Urinary bladder (tissue), 4 donors: Measurements from ENCODE around the gene NENF. TPM values are rescaled to one million over a fixed set of nuclear protein-coding genes. Genes with fewer than 3 reads are reported as not detected.
A peak's percentile ranks its signal among the peaks of the same experiment; 100 is the strongest.

Experiments used
- DNase-seq: peaks from one replicate; pipeline ENCODE4 v3.0.0-alpha.2; 2015; ENCODE audit errors: extremely low spot score
- H3K27ac ChIP-seq: one replicate; pipeline ENCODE4 v1.5.1; 2013; ENCODE audit warnings: low read depth, mild to moderate bottlenecking, moderate library complexity
- H3K36me3 ChIP-seq: one replicate; pipeline ENCODE4 v1.6.1; 2013; ENCODE audit warnings: mild to moderate bottlenecking, moderate library complexity; ENCODE audit not compliant: insufficient read depth
- H3K4me1 ChIP-seq: one replicate; pipeline ENCODE4 v1.6.1; 2013; ENCODE audit warnings: mild to moderate bottlenecking, moderate library complexity; ENCODE audit not compliant: insufficient read depth
- H3K4me3 ChIP-seq: one replicate; pipeline ENCODE4 v1.5.1; 2013; ENCODE audit warnings: low read depth, low read length
- WGBS: extraction: QIAGEN DNeasy Blood & Tissue Kit; methylation state at CpG from one replicate; pipeline ENCODE4 v1.1.7; 2013; 5-methylcytosine and 5-hydroxymethylcytosine counted together
- polyA plus RNA-seq: library from polyadenylated mRNA; stranded (reverse); fragments of 200-250 nt; gene quantifications from one replicate; pipeline ENCODE4 v1.2.3, GENCODE V29; 2013
- total RNA-seq: library from RNA; depleted of rRNA; stranded (reverse); fragments of >200 nt; gene quantifications from one replicate; pipeline ENCODE4 v1.2.3, GENCODE V29; 2014
- donor health status: healthy with polysubstance abuse.
- donor health status: healthy.

Gene NENF
- total and polyA plus RNA-seq, 2 donors: 42.5 to 75.2 TPM

DNA sequence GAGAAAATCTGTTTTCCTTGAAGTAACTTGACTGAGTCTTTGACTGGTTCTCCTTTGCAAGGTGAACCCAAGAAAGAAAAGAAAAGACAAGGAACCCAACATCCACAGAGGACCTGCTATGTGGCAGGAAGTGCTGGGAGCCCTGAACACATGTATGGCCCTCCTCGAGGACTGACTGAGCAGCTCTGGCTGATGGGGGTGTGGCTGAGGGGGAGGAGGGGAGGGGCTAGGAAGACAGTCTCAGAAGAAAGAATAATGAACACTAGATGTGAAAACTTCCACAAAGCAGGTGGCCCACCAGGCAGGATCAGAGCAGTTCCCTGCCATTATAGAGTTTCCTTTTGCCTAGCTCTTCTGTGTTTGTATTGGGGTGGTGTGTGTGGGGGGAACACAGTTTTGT lies 26.1 kb downstream of the NENF start:
- DNase-seq: no peak
- no peaks in the 10 kb centered on the region for H3K36me3 ChIP-seq
- no peaks in the 10 kb centered on the region for H3K4me1 ChIP-seq
- no peak overlapping the region for H3K27ac ChIP-seq
- no peak overlapping the region for H3K4me3 ChIP-seq
- WGBS: 54% methylated on average over 1 of the region's 1 CpG

DNA sequence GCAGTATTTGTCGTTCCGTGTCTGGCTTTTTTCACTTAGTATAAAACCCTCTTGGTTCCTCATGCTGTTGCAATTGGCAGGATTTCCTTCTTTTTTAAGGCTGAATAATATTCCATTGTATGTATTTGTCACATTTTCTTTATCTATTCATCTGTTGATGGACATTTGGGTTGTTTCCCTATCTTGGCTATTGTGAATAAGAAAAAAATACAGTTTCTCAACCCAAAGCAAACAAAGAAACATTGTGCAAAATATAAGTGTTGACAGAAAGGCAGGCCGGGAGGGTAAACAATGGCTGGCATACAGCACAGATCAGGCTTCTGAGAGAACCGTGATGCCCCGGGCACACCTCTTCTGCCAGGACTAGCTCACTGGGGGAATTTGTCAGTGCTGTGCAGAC lies 26.9 kb downstream of the NENF start:
- H3K27ac ChIP-seq: no peak overlapping the region
- no peak overlapping the region for H3K4me3 ChIP-seq
- no peaks in the 10 kb centered on the region for H3K36me3 ChIP-seq
- no peaks in the 10 kb centered on the region for H3K4me1 ChIP-seq
- WGBS: 91% methylated on average over 5 of the region's 5 CpGs
- DNase-seq: no peak

DNA sequence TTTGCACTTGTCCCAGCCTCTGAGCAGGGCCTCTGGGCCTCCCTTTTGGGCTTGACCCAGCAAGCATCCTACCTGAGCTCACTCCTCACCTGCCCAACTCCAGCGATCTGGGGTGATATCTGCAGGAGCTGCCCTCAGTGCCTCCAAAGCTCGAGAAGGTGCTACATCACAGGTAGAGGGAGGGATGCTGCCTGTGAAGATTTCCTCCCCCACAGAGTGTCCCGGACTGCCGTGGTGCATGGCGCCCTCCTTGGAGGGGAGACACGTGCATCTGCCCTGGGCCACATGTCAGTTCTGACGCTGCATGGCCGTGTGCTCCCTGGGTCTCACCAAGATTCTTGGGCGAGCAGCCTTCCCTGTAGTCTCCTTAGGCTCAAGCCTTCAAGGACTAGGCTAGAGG lies 27.7 kb downstream of the NENF start:
- H3K36me3 ChIP-seq: no peaks in the 10 kb centered on the region
- no peak for DNase-seq
- WGBS: 93% methylated on average over 9 of the region's 9 CpGs
- H3K27ac ChIP-seq: no peak overlapping the region
- H3K4me3 ChIP-seq: no peak overlapping the region
- H3K4me1 ChIP-seq: no peaks in the 10 kb centered on the region

DNA sequence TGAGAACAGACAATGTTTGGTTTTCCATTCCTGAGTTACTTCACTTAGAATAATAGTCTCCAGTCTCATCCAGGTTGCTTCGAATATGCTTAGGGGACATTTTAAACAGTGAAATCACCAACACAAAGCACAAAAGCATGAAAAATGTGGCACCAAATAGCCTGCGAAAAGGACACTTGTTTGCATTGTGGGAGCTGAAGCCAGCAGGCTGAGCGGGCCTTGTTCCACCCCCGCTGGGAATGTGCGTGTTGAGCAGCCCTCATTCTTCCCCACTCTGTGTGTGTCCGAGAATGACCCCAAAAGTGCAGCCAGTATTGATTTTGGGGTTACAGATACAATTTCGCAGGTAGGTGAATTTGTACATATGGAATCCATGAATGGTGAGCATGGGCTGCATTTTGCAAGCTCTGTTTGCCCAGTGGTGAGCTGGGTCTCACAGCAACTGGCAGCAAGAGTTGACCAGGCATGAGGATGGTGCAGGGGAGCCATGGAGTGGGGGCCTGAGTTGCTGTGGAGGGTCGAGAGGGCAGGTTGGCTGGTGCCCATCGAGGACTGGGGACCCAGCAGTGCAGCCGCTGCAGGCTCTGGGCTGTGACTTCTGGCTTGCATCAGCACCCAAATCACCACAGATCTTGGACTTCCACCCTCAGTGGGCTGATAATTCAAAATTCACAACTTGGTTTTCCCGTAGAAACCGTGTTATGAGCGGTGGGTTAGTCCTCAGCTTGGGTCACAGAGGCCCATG lies 29.4 kb downstream of the NENF start:
- no peak for DNase-seq
- Histone ChIP-seq H3K27ac (no peak overlapping the region), H3K4me3 (no peak overlapping the region), H3K36me3 (no peaks in the 10 kb centered on the region), H3K4me1 (no peaks in the 10 kb centered on the region)
- WGBS: 89% methylated on average over 13 of the region's 13 CpGs

DNA sequence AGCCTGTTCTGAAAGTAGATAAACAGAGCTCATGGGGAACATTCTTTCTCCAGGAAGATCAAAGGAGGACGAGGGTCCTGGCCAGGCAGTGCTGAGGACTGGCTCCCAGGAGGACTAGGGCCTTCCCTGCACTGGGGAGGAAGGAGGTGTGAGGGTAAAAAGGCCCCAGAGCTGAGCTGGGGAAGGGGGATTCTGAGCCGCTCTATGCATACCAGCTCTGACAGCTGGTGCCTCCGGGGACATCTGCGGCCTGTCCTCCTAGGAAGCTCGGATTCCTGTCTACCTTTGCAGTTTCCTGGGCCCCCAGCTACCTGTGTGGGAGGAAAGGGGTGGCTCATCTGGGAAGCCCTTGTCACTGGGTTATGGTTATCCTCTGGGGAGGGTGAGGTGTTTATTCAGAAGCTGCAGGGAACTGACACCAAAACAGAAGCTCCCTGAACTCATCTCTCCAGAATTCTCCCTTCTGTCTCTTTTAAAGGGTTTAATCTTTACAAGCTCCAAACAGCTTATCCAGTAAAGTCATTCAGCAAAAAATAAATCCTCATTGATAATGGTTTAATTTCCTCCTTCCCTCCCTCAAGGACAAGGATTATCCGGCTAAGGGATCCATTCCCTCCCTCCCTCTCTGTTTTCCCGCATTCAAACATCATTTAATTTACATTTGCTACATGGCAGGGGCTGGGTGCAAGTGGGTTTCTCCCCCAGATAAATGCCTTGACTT lies 31.0 kb downstream of the NENF start:
- 71% methylated on average over 7 of the region's 7 CpGs for WGBS
- H3K27ac ChIP-seq: no peak overlapping the region
- H3K4me3 ChIP-seq: no peak overlapping the region
- DNase-seq: no peak
- no peaks in the 10 kb centered on the region for H3K4me1 ChIP-seq
- no peaks in the 10 kb centered on the region for H3K36me3 ChIP-seq

DNA sequence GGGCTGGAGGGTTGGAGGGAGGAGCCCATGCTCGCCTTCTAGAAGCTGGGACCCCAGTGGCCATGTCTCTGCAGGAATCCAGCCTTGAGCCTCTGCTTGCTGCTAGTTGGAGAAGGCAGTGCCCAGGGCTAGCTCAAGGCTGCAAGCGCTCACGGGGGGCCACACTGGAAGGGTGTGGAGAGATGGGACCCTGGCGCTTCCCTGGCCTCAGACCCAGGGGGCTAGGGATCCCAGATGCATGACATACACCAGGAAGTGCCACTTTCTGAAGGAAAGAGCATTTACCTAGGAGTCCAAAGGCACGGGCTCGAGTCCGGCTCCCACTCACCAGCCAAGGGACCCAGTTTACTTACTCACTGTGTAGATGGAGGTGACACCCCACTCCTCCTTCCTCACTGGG lies 32.6 kb downstream of the NENF start:
- WGBS: 98% methylated on average over 7 of the region's 7 CpGs
- DNase-seq: no peak
- no peaks in the 10 kb centered on the region for H3K36me3 ChIP-seq
- no peak overlapping the region for H3K4me3 ChIP-seq
- H3K27ac ChIP-seq: no peak overlapping the region
- no peaks in the 10 kb centered on the region for H3K4me1 ChIP-seq

DNA sequence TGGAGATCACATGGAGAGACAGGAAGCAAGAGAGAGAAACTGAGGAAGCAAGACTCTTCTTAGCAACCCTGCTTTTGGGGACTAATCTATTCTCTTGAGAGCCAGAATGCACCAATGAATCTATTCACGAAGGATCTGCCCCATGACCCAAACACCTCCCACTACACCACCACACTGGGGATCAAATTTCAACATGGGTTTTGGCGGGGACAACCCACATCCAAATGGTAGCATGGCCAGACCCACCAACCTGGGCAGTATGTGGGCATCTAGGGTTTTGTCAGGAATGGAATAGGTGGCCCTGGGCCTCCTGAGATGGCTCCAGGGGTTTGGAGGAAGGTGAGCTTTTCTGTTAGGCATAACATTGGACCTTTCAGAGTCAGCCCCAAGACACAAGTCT lies 33.7 kb downstream of the NENF start:
- no peak overlapping the region for H3K4me3 ChIP-seq
- no peaks in the 10 kb centered on the region for H3K36me3 ChIP-seq
- H3K4me1 ChIP-seq: no peaks in the 10 kb centered on the region
- WGBS: 91% methylated on average over 2 of the region's 2 CpGs
- no peak for DNase-seq
- no peak overlapping the region for H3K27ac ChIP-seq

DNA sequence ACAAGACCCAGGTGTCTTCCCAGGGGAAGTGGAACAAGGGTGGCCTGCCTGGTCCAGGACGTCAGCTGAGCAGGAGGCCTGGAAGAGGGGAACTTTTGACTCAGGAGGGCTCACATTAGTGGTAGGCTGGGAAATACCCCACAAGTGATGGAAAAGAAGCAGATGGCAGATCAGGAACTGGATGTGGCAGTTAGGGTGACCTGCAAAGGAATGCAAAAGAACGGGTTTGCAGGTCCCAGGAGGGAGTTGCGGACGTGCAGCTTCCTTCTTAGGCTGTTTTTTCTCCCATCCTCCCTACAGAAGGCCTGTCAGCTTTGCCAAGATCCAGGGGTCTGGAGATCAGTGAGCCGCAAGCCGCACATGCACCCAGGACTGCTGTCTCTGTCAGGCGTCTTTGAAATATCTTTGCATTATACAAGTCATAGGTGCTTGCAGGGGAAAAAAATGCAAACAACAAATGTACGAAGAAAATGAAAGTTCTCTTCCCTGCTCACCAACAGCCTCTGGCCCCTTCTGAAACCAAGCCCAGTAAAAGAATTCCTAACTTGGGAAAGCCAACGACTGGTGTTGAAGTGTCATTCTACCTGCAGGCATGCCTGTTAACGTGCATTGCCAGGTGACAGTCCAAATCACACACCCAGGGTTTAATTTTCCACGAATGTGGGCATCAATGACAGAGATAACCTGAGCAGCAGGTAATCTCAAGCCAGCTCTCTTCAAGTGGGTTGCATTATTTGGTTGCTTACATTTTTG lies 34.4 kb downstream of the NENF start:
- DNase-seq: no peak
- 66% methylated on average over 11 of the region's 11 CpGs for WGBS
- H3K27ac ChIP-seq: no peak overlapping the region

DNA sequence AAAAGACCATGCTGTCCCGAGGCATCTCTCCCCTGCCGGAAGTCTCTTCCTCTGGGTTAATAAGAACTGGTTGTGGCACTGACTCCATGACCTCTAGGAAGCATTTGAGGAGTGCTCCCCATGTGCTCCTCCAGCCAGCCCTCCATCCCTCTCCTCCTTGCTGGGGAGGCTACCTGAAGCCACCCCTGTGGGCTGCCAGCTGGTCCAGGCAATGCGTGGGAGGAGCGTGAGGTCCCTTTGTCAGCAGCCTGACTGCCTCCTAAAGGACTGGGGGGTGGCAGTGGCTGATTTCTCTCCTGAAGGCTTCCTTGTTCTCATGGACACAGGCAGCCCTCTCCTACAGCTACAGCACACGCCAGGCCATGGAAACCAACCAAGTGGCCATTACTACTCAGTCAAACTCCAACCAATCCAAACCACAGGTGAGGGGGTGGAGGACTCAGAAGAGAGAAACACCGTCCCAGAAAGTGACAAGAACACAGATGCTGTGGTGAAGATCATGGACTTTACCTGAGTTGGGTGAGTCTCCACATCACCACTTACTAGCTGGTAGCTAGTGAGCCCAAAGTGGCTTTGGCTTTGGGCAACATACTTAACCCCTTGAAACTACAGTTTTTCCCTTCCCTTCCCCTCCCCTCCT lies 35.2 kb downstream of the NENF start:
- Histone ChIP-seq H3K27ac (no peak overlapping the region), H3K36me3 (no peaks in the 10 kb centered on the region), H3K4me1 (no peaks in the 10 kb centered on the region), H3K4me3 (no peak overlapping the region)
- WGBS: 91% methylated on average over 6 of the region's 6 CpGs
- no peak for DNase-seq

More for the DNA sequence above, 34.4 kb downstream of the NENF start:
- H3K36me3 ChIP-seq: no peaks in the 10 kb centered on the region
- no peak overlapping the region for H3K4me3 ChIP-seq
- no peaks in the 10 kb centered on the region for H3K4me1 ChIP-seq

DNA sequence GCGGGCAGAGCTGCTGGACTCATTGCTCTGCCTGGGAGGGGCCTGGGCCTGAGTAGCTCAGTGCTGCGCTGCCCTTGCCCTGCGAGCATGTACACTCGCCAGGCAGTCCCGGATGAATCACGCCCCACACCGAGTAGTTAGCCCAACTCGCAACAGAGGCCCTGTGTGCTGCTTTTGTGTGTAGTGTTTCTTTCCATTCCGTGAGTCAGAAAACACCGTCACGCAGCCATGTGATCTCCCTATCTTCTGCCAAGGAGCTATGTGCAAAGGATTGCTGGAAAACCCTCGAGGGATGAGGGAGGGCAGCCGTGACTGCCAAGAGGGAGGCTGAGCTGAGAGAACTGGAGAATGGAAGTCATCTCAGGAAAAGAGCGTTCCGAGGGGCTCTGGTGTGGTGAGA lies 37.3 kb downstream of the NENF start:
- Histone ChIP-seq H3K4me1 (no peaks in the 10 kb centered on the region), H3K27ac (peak overlapping the region; percentile 3), H3K4me3 (no peak overlapping the region), H3K36me3 (no peaks in the 10 kb centered on the region)
- DNase-seq: no peak
- 22% methylated on average over 15 of the region's 15 CpGs for WGBS

DNA sequence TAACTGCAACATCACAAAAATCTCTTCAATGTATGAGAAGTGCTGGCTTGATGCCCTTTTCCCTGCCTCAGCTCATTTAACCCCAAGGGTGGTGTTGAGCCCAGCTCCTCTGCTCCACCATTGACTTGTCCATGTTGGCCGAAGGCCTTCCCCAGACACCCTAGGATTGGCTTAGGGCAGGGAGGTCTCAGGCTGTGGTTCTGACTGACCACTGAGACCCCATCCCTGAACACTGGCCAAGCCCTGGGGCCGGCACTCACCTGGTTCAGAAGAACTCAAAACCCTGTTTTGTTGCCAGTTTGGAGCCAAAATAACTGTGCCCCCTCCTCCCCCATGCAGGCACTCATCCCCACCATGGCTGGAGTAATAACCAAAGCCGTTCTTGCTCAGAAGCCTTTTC lies 38.6 kb downstream of the NENF start:
- H3K4me3 ChIP-seq: no peak overlapping the region
- H3K36me3 ChIP-seq: no peaks in the 10 kb centered on the region
- no peaks in the 10 kb centered on the region for H3K4me1 ChIP-seq
- no peak overlapping the region for H3K27ac ChIP-seq
- DNase-seq: no peak
- 97% methylated on average over 3 of the region's 3 CpGs for WGBS

DNA sequence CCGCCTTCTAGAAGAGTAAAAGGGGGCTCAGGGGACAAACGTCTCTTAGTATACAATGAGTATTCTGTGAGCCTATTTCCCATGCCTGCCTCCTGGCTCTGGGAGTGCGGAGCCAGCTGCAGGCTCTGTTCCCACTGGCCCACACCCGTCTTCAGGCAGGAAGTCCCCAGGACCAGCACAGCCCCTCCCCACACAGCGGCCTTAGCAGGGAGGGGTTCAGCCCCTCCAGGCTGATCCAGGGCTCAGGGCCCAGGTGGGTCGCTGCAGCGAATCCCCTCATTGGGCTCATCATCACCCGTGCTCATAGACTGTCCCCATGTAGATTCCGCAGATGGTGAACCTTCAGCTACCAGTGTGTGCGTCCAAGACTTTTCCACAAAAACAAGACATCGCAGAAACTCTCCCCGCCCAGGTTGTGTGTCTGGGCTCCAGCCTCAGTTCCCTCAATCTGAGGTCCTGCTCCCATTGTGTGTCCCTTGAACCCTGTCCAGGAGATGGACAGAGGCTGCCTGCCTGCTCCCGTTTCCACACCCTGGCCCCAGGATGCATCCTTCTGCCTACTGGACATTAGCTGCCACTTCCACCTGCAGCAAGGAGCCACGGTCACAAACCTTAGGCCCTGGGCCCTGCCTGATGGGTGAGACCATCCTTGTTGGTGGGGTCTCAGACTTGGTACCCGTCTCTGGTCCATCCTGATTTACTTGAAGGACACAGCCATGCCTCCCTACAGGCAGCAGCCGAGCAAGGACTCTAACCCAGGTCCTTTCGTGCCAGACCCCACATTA lies 39.4 kb downstream of the NENF start:
- 89% methylated on average over 17 of the region's 17 CpGs for WGBS
- no peaks in the 10 kb centered on the region for H3K36me3 ChIP-seq
- H3K4me3 ChIP-seq: no peak overlapping the region
- H3K27ac ChIP-seq: no peak overlapping the region
- no peaks in the 10 kb centered on the region for H3K4me1 ChIP-seq
- DNase-seq: no peak

DNA sequence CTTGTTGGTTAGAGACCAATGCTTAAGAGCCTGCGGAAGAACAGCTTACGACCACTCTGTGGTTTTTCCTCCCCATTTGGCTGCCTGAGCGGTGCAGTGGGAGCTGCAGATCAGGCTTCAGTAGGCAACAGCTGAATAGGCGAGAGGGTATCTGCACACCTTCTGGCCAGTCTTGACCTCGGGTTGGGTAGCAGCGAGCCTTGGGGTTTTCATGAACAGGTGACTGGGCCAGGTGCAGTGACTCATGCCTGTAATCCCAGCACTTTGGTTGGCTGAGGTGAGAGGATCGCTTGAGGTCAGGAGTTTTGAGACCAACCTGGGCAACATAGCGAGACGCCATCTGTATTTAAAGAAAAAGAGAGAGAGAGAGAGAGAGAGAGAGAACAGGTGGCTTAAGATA lies 41.0 kb downstream of the NENF start:
- Histone ChIP-seq H3K27ac (no peak overlapping the region), H3K4me1 (peaks cover 2% of the 10 kb centered on the region), H3K4me3 (no peak overlapping the region), H3K36me3 (no peaks in the 10 kb centered on the region)
- 93% methylated on average over 9 of the region's 9 CpGs for WGBS
- DNase-seq: no peak
